Trophoblast cell (in vitro differentiated cells and primary cell): ENCODE results near the gene FKBP15. TPM values are rescaled to one million over a fixed set of nuclear protein-coding genes. Genes with fewer than 3 reads are reported as not detected.

Experiments used
- DNase-seq, 2 donors: peaks; one replicate each; pipeline ENCODE4 v3.0.0-alpha.2; 2016
- H2AFZ ChIP-seq: 2 replicates; pipeline ENCODE4 v1.6.1; 2013; ENCODE audit warnings: low read length, moderate library complexity, mild to moderate bottlenecking; ENCODE audit not compliant: insufficient read depth, poor library complexity
- H2AK5ac ChIP-seq: 2 replicates; pipeline ENCODE4 v1.6.1; 2013; ENCODE audit warnings: mild to moderate bottlenecking, low read length
- H2BK120ac ChIP-seq: 2 replicates; pipeline ENCODE4 v1.6.1; 2013; ENCODE audit warnings: low read length, mild to moderate bottlenecking, moderate library complexity; ENCODE audit not compliant: insufficient read depth, poor library complexity
- H2BK12ac ChIP-seq: 2 replicates; pipeline ENCODE4 v1.6.1; 2013; ENCODE audit warnings: mild to moderate bottlenecking, low read length, moderate library complexity
- H2BK5ac ChIP-seq: 2 replicates; pipeline ENCODE4 v1.6.1; 2013; ENCODE audit warnings: low read length, low read depth, moderate library complexity, mild to moderate bottlenecking; ENCODE audit not compliant: poor library complexity
- H3K14ac ChIP-seq: 2 replicates; pipeline ENCODE4 v1.6.1; 2013; ENCODE audit warnings: mild to moderate bottlenecking, low read length
- H3K18ac ChIP-seq: 2 replicates; pipeline ENCODE4 v1.6.1; 2013; ENCODE audit warnings: mild to moderate bottlenecking, low read length
- H3K23ac ChIP-seq: 2 replicates; pipeline ENCODE4 v1.6.1; 2013; ENCODE audit warnings: low read length
- H3K27ac ChIP-seq: 2 replicates; pipeline ENCODE4 v1.5.1; 2013; ENCODE audit warnings: low read depth, mild to moderate bottlenecking, inconsistent platforms, low read length, moderate library complexity
- H3K27me3 ChIP-seq: 2 replicates; pipeline ENCODE4 v1.6.1; 2013; ENCODE audit warnings: inconsistent platforms, mild to moderate bottlenecking, low read length, moderate library complexity; ENCODE audit not compliant: insufficient read depth
- H3K36me3 ChIP-seq, 2 experiments: 1 replicate in 1 of 2; 2 replicates in 1 of 2; pipeline ENCODE4 v1.6.1; 2013; ENCODE audit warnings: low read length in 2 of 2, mild to moderate bottlenecking in 2 of 2, moderate library complexity in 1 of 2; ENCODE audit not compliant: insufficient read depth in 2 of 2, control insufficient read depth in 1 of 2
- H3K4ac ChIP-seq: 2 replicates; pipeline ENCODE4 v1.6.1; 2013; ENCODE audit warnings: low read depth, mild to moderate bottlenecking, low read length, moderate library complexity
- H3K4me1 ChIP-seq, 2 experiments: 1 replicate in 1 of 2; 2 replicates in 1 of 2; pipeline ENCODE4 v1.6.1; 2013; ENCODE audit warnings: low read length in 2 of 2, mild to moderate bottlenecking in 2 of 2, moderate library complexity in 1 of 2; ENCODE audit not compliant: insufficient read depth in 2 of 2, control insufficient read depth in 1 of 2
- H3K4me2 ChIP-seq: 2 replicates; pipeline ENCODE4 v1.6.1; 2013; ENCODE audit warnings: inconsistent platforms, mild to moderate bottlenecking, low read length, moderate library complexity
- H3K4me3 ChIP-seq: 2 replicates; pipeline ENCODE4 v1.5.1; 2013; ENCODE audit warnings: mild to moderate bottlenecking, low read depth, low read length, inconsistent platforms
- H3K79me1 ChIP-seq: one replicate; pipeline ENCODE4 v1.6.1; 2013; ENCODE audit warnings: low read length
- H3K79me2 ChIP-seq: 2 replicates; pipeline ENCODE4 v1.6.1; 2013; ENCODE audit warnings: low read length, mild to moderate bottlenecking; ENCODE audit not compliant: control insufficient read depth, insufficient read depth, poor library complexity
- H3K9ac ChIP-seq: 2 replicates; pipeline ENCODE4 v1.6.1; 2013; ENCODE audit warnings: mild to moderate bottlenecking, low read length
- H3K9me3 ChIP-seq: 2 replicates; pipeline ENCODE4 v1.6.1; 2013; ENCODE audit warnings: low read depth, mild to moderate bottlenecking, control low read depth, inconsistent platforms, low read length; ENCODE audit not compliant: insufficient read depth
- H4K12ac ChIP-seq: 2 replicates; pipeline ENCODE4 v1.6.1; 2013; ENCODE audit warnings: low read depth, mild to moderate bottlenecking, low read length, moderate library complexity
- H4K8ac ChIP-seq: 2 replicates; pipeline ENCODE4 v1.6.1; 2013; ENCODE audit warnings: low read depth, mild to moderate bottlenecking, low read length, moderate library complexity
- H4K91ac ChIP-seq: one replicate; pipeline ENCODE4 v1.6.1; 2013; ENCODE audit warnings: low read depth, mild to moderate bottlenecking, low read length, moderate library complexity
- WGBS: extraction: QIAGEN DNeasy Blood & Tissue Kit; methylation state at CpG from one replicate; pipeline ENCODE4 v1.1.7; 2013; ENCODE audit warnings: missing lambda C conversion rate; ENCODE audit not compliant: insufficient read length, insufficient coverage; ENCODE audit errors: extremely low coverage; 5-methylcytosine and 5-hydroxymethylcytosine counted together
- polyA plus RNA-seq: library from polyadenylated mRNA; stranded (reverse); fragments of 200-250 nt; gene quantifications from 2 replicates; pipeline ENCODE4 v1.2.3, GENCODE V29; 2013

Gene FKBP15, protein sequence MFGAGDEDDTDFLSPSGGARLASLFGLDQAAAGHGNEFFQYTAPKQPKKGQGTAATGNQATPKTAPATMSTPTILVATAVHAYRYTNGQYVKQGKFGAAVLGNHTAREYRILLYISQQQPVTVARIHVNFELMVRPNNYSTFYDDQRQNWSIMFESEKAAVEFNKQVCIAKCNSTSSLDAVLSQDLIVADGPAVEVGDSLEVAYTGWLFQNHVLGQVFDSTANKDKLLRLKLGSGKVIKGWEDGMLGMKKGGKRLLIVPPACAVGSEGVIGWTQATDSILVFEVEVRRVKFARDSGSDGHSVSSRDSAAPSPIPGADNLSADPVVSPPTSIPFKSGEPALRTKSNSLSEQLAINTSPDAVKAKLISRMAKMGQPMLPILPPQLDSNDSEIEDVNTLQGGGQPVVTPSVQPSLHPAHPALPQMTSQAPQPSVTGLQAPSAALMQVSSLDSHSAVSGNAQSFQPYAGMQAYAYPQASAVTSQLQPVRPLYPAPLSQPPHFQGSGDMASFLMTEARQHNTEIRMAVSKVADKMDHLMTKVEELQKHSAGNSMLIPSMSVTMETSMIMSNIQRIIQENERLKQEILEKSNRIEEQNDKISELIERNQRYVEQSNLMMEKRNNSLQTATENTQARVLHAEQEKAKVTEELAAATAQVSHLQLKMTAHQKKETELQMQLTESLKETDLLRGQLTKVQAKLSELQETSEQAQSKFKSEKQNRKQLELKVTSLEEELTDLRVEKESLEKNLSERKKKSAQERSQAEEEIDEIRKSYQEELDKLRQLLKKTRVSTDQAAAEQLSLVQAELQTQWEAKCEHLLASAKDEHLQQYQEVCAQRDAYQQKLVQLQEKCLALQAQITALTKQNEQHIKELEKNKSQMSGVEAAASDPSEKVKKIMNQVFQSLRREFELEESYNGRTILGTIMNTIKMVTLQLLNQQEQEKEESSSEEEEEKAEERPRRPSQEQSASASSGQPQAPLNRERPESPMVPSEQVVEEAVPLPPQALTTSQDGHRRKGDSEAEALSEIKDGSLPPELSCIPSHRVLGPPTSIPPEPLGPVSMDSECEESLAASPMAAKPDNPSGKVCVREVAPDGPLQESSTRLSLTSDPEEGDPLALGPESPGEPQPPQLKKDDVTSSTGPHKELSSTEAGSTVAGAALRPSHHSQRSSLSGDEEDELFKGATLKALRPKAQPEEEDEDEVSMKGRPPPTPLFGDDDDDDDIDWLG
- 15.4 and 16.5 TPM in 2 replicates for polyA plus RNA-seq

- H4K8ac ChIP-seq: peak within 1 kb of the TSS; percentile 84
- H3K27ac ChIP-seq: peak within 1 kb of the TSS; percentile 54
- peak within 1 kb of the TSS; percentile 37 for H3K4ac ChIP-seq
- H3K23ac ChIP-seq: peak within 1 kb of the TSS; percentile 29
- H3K79me1 ChIP-seq: peaks cover 6% of the 10 kb centered on the region
- no peak within 1 kb of the TSS for H2BK12ac ChIP-seq
- peak within 1 kb of the TSS; percentile 70 for H2BK5ac ChIP-seq
- peaks cover 10% of the 10 kb centered on the region for H3K79me2 ChIP-seq
- peak within 1 kb of the TSS; percentile 76 for H3K14ac ChIP-seq
- no peak within 1 kb of the TSS for H2AK5ac ChIP-seq
- H3K27me3 ChIP-seq: no peaks in the 10 kb centered on the region
- H2AFZ ChIP-seq: peak within 1 kb of the TSS; percentile 76
- H3K9me3 ChIP-seq: no peaks in the 10 kb centered on the region
- peak; percentile 99 for DNase-seq
- peak within 1 kb of the TSS; percentile 100 for H3K9ac ChIP-seq
- H2BK120ac ChIP-seq: no peak within 1 kb of the TSS
- WGBS: no CpG with 5 or more reads among the region's 65 CpGs
- H3K4me1 ChIP-seq: peaks cover 6 to 9% of the 10 kb centered on the region in 2 experiments
- H3K18ac ChIP-seq: peak within 1 kb of the TSS; percentile 43
- H3K4me2 ChIP-seq: peak within 1 kb of the TSS; percentile 93
- H4K12ac ChIP-seq: peak within 1 kb of the TSS; percentile 31
- H3K4me3 ChIP-seq: peak within 1 kb of the TSS; percentile 100
- peaks cover 0 to 6% of the 10 kb centered on the region in 2 experiments for H3K36me3 ChIP-seq
- peak within 1 kb of the TSS; percentile 70 for H4K91ac ChIP-seq
Measured at GRCh38 chr9:113221003-113221799, at the start of gene FKBP15, which contains the start of gene SLC31A1. TSS of gene FKBP15 (minus strand) at chr9:113221277. CDS start at chr9:113221243, 34 bp downstream. TSS of gene SLC31A1 (plus strand) at chr9:113221544. CDS start at chr9:113256149, 34,605 bp downstream.

DNA sequence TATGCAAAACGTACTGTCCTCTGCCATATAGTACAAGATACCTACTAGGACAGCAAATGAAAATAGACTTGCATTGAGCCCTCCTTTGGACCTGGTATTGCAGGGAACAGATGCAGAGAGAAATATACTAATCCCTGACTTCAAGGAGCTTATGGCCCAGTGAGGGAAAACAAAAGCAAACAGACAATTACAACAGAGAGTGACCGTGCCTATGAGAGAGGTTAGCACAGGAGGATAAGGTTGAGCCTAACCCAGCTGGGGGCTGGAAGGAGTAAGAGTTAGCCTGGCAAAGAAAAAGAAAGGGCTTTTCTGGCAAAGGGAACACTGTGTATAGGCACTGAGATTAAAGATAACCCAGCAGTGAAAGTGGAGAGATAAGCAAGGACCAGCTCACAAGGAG lies 48.8 kb upstream of the FKBP15 start:
- Histone ChIP-seq H3K9ac (no peak overlapping the region), H3K4ac (no peak overlapping the region)
- WGBS: no CpG with 5 or more reads among the region's 2 CpGs

DNA sequence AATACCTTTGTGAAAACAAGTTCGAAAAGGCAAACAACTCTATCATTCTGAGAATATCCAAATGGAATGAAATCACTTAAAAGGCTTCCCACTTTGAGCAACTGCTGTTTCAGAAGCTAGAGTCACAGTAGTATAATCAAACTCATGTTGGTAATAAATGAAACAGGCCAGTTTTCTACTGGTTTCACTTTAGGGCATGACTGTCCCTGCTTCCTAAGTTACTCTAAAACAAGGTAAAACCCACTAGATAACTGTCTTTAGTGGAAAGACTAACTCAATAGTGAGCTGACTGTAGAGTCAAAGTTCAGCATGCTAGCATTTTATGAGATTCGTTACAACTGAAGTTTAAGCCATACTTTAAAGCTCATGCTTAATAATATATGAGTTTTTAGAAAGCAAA lies 48.3 kb upstream of the FKBP15 start:
- Histone ChIP-seq H3K14ac (no peak overlapping the region), H3K23ac (no peak overlapping the region), H3K79me1 (no peaks in the 10 kb centered on the region), H3K4me3 (no peak overlapping the region), H2AK5ac (no peak overlapping the region), H2BK12ac (no peak overlapping the region), H3K4me2 (no peak overlapping the region), H4K8ac (no peak overlapping the region), H3K9ac (no peak overlapping the region), H4K12ac (no peak overlapping the region), H2AFZ (no peak overlapping the region), H3K4me1 (no peaks in the 10 kb centered on the region), H2BK5ac (no peak overlapping the region), H3K79me2 (no peaks in the 10 kb centered on the region), H3K27ac (no peak overlapping the region), H3K36me3 (peaks cover 12 to 30% of the 10 kb centered on the region in 2 experiments), H4K91ac (no peak overlapping the region), H3K18ac (no peak overlapping the region), H2BK120ac (no peak overlapping the region), H3K4ac (no peak overlapping the region), H3K9me3 (no peaks in the 10 kb centered on the region), H3K27me3 (no peaks in the 10 kb centered on the region)
- WGBS: no CpG with 5 or more reads among the region's 2 CpGs
- DNase-seq: no peak

More for the DNA sequence above, 48.8 kb upstream of the FKBP15 start:
- Histone ChIP-seq H3K27ac (no peak overlapping the region), H4K91ac (no peak overlapping the region), H3K27me3 (no peaks in the 10 kb centered on the region), H3K23ac (no peak overlapping the region), H3K79me2 (peaks cover 2% of the 10 kb centered on the region), H4K8ac (no peak overlapping the region), H4K12ac (no peak overlapping the region), H3K4me1 (no peaks in the 10 kb centered on the region), H3K4me2 (no peak overlapping the region), H2BK120ac (no peak overlapping the region), H2BK12ac (no peak overlapping the region), H2AFZ (no peak overlapping the region), H3K79me1 (peaks cover 2% of the 10 kb centered on the region), H3K18ac (no peak overlapping the region), H3K4me3 (no peak overlapping the region), H2AK5ac (no peak overlapping the region), H2BK5ac (no peak overlapping the region), H3K9me3 (no peaks in the 10 kb centered on the region), H3K36me3 (peaks cover 12 to 30% of the 10 kb centered on the region in 2 experiments), H3K14ac (no peak overlapping the region)
- DNase-seq: no peak
